Adrenal gland (tissue), 12 donors: ENCODE measurements around the gene COL10A1. TPM values are rescaled to one million over a fixed set of nuclear protein-coding genes. Genes with fewer than 3 reads are reported as not detected.

Experiments
- DNase-seq, 7 donors: peaks; one replicate each; pipeline ENCODE4 v3.0.0-alpha.2; 2019 to 2020
- H3K27ac ChIP-seq, 5 donors: fragments of 200-600 bp; sonication (generic) in 4 of 5; 1 replicate in 3 of 5; 2 replicates in 2 of 5; pipeline versions ENCODE4 v1.5.1 to v1.8.0; 2016 to 2020; ENCODE audit warnings: mild to moderate bottlenecking in 1 of 5
- H3K27me3 ChIP-seq: fragments of 200-600 bp; 2 replicates; pipeline ENCODE4 v1.8.0; 2021
- H3K36me3 ChIP-seq, 2 donors: fragments of 200-600 bp; replicated peaks in 1 of 2; 1 replicate in 1 of 2; 2 replicates in 1 of 2; pipeline versions ENCODE4 v1.5.1 to v1.8.0; 2018 to 2022
- H3K4me1 ChIP-seq, 2 donors: fragments of 200-600 bp; replicated peaks in 1 of 2; 1 replicate in 1 of 2; 2 replicates in 1 of 2; pipeline versions ENCODE4 v1.5.1 to v1.8.0; 2018 to 2021
- H3K4me3 ChIP-seq, 4 donors: fragments of 200-600 bp; sonication (generic) in 3 of 4; one replicate each; pipeline ENCODE4 v1.5.1; 2016 to 2018
- H3K9me3 ChIP-seq, 3 donors: fragments of 200-600 bp; sonication (generic) in 1 of 3; replicated peaks in 1 of 3; 1 replicate in 2 of 3; 2 replicates in 1 of 3; pipeline versions ENCODE4 v1.5.1 to v1.8.0; 2016 to 2021
- POLR2A ChIP-seq, 2 donors: fragments of 450-650 bp; IDR thresholded peaks; one replicate each; pipeline ENCODE4 v1.6.1; 2017; ENCODE audit warnings: antibody characterized with exemption in 2 of 2, mild to moderate bottlenecking in 2 of 2, moderate library complexity in 1 of 2
- WGBS, 4 donors: extraction: QIAGEN DNeasy Blood & Tissue Kit in 2 of 4; methylation state at CpG; one replicate each; pipeline versions ENCODE4 v1.1.5 to v1.1.7; 2013 to 2017; 5-methylcytosine and 5-hydroxymethylcytosine counted together
- intact Hi-C, 2 donors: fragments of 100-400 bp; cut with DNase I; formaldehyde crosslinking; loops; one replicate each; pipeline versions ENCODE4 v1.14.1 to v1.15.0; 2022 to 2023
- polyA plus RNA-seq, 3 donors: library from polyadenylated mRNA; stranded (reverse); fragments of 200-250 nt in 2 of 3; fragments of 350-450 nt in 1 of 3; fragmentation: Illumina TruSeq in 1 of 3; extraction: RNeasy Lipid Tissue Mini Kit (QIAGEN cat#74804) in 1 of 3; gene quantifications; one replicate each; pipeline ENCODE4 v1.2.3, GENCODE V29; 2013 to 2014
- total RNA-seq, 9 donors: library from RNA; depleted of rRNA in 4 of 9; stranded (reverse); fragments of >200 nt in 4 of 9; fragments of 120-200 nt in 1 of 9; fragmentation: NEBNext Ultra II Directional in 1 of 9; extraction: Animal tissue kit (Norgen Biotek cat#: 25700) in 1 of 9; gene quantifications; one replicate each; pipeline versions ENCODE4 v1.1.0 to v1.2.4, GENCODE V29; 2013 to 2023
- TF ChIP-seq, protein P1 (sequence below), 6 experiments: fragments of 450-650 bp in 4 of 6; fragments of 200-600 bp in 2 of 6; sonication (generic) in 1 of 6; IDR thresholded peaks; 1 replicate in 5 of 6; 2 replicates in 1 of 6; pipeline versions ENCODE4 v1.5.1 to v1.8.0; 2016 to 2021; ENCODE audit warnings: antibody characterized with exemption in 6 of 6, mild to moderate bottlenecking in 2 of 6, moderate library complexity in 1 of 6
- donor health status: healthy with polysubstance abuse.
- donor health status: Bipolar disorder and iron deficiency.
- donor health status: DM: yes; HTN: yes; CAD: no.
- donor health status: DM: no; HTN: no; CAD: no.
- donor health status: DM: no; HTN: no; CAD: no.
- donor health status: DM: yes; HTN: yes; CAD: no.

COL10A1 gene
- total and polyA plus RNA-seq, 12 donors, result under 0.01 to 0.12 (median 0.07) TPM; not detected in 9

DNA sequence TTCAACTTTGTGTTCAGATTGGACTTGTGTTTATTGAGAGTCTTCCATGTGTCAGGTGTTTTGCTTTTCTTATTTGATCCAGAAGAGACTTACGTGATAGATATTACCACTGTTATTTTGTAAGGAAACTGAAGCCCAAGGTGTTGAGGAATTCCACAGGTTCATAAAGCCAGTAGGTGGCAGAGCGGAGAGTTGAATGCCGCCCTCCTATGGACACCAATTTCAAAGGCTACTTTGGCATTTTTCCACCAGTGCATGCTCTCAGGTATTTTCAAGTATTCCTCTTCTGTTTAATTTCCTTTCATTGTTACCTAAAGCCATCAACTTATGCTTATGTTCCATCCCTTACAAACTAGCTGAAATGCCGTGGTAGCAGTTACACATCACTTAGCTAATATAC is 14.0 kb upstream of the COL10A1 start:
- no peak overlapping the region for H3K4me3 ChIP-seq
- intact Hi-C loops, result no loop called here
- H3K4me1 ChIP-seq, result peaks cover 7 to 16% of the 10 kb centered on the region in 2 donors
- H3K9me3 ChIP-seq, result no peaks in the 10 kb centered on the region
- H3K27me3 ChIP-seq, result no peaks in the 10 kb centered on the region
- no peak for DNase-seq
- H3K36me3 ChIP-seq, result no peaks in the 10 kb centered on the region
- TF ChIP-seq, protein P1, sequence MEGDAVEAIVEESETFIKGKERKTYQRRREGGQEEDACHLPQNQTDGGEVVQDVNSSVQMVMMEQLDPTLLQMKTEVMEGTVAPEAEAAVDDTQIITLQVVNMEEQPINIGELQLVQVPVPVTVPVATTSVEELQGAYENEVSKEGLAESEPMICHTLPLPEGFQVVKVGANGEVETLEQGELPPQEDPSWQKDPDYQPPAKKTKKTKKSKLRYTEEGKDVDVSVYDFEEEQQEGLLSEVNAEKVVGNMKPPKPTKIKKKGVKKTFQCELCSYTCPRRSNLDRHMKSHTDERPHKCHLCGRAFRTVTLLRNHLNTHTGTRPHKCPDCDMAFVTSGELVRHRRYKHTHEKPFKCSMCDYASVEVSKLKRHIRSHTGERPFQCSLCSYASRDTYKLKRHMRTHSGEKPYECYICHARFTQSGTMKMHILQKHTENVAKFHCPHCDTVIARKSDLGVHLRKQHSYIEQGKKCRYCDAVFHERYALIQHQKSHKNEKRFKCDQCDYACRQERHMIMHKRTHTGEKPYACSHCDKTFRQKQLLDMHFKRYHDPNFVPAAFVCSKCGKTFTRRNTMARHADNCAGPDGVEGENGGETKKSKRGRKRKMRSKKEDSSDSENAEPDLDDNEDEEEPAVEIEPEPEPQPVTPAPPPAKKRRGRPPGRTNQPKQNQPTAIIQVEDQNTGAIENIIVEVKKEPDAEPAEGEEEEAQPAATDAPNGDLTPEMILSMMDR (IDR thresholded peaks at IDR 0.05), result no peak
- no peak for TF ChIP-seq POLR2A (IDR thresholded peaks at IDR 0.05)
- no peak overlapping the region for H3K27ac ChIP-seq
- WGBS, 4 donors, result 97 to 99% (median 98%) methylated on average over 4 of the region's 4 CpGs

DNA sequence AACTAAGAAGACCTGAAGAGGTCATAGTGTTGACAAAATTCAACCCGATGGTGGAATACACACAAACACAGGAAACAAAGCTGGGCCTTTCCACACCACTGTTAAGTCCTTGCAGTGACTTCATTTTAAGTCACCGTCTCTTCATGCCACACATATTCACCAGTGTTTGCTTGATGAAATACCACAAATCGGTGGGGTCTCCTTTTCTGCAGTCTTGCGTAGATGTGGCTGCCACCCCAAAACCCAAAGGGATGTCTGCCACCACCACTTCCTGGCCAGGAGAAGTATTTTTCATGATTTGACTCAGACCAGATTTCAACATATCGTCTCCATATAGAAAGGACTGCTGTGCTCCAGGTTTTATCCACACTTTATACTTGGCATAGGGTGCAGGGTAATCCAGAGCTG is 11.0 kb upstream of the COL10A1 start:
- intact Hi-C loops, result no loop called here
- Histone ChIP-seq H3K4me3 (no peak overlapping the region), H3K9me3 (no peaks in the 10 kb centered on the region), H3K36me3 (no peaks in the 10 kb centered on the region), H3K27me3 (no peaks in the 10 kb centered on the region), H3K4me1 (peaks cover 7 to 10% of the 10 kb centered on the region in 2 donors), H3K27ac (peak overlapping the region in 2 of 5 donors; percentile 0 to 43)
- DNase-seq, result no peak
- WGBS, 4 donors, result 89 to 91% (median 90%) methylated on average over 5 of the region's 5 CpGs
- TF ChIP-seq, protein P1 (IDR thresholded peaks at IDR 0.05), result no peak
- no peak for TF ChIP-seq POLR2A (IDR thresholded peaks at IDR 0.05)

DNA sequence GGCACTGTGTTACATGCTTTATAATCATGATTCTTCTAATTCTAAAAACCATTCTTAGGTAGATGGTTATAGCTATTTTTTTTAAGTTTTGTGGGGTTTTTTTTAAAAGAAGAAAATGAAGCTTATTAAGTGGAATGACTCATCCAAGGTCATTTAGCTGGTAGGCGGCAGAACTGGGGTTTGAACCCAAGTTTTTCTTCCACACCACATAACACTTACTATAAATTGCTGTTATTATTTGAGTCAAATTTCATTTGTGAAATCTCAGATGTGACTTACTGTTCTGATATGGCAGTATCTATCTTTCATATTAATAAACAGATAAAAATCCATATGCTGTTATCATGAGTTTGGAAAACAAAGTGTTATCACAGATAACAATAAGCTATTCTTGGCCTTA is 10.4 kb upstream of the COL10A1 start:
- H3K27ac ChIP-seq, result peak overlapping the region in 2 of 5 donors; percentile 0 to 43
- intact Hi-C loops, result no loop called here
- no peak overlapping the region for H3K4me3 ChIP-seq
- DNase-seq, result no peak
- 38 to 55% (median 49%) methylated on average over 1 of the region's 1 CpG for WGBS, 4 donors
- H3K36me3 ChIP-seq, result no peaks in the 10 kb centered on the region
- H3K9me3 ChIP-seq, result no peaks in the 10 kb centered on the region
- TF ChIP-seq POLR2A (IDR thresholded peaks at IDR 0.05), result no peak
- TF ChIP-seq, protein P1 (IDR thresholded peaks at IDR 0.05), result no peak
- no peaks in the 10 kb centered on the region for H3K27me3 ChIP-seq
- peaks cover 7 to 10% of the 10 kb centered on the region in 2 donors for H3K4me1 ChIP-seq

DNA sequence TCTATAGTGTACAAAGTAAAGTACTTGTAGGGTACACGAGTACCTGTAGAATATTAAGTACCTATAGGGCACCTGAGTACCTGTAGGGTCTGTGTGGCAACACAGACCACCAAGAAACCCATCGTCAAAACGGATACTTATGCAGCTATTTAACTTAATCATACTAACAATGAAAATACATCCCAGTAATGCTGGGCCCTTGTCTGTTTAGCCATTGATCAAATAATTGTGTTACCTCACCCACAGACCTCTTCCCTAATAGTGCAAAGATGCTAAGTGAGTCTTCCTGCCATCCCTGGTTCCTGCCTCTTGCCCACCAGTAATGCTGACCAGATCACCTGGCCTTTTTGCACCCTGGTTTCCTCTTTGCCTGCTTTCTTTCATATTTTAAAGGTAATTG is 7.5 kb upstream of the COL10A1 start:
- TF ChIP-seq, protein P1 (IDR thresholded peaks at IDR 0.05), result no peak
- no peak for TF ChIP-seq POLR2A (IDR thresholded peaks at IDR 0.05)
- Histone ChIP-seq H3K4me3 (no peak overlapping the region), H3K9me3 (no peaks in the 10 kb centered on the region), H3K27ac (no peak overlapping the region), H3K36me3 (no peaks in the 10 kb centered on the region), H3K4me1 (peaks cover 7 to 10% of the 10 kb centered on the region in 2 donors), H3K27me3 (no peaks in the 10 kb centered on the region)
- WGBS, 4 donors, result 84 to 88% (median 87%) methylated on average over 3 of the region's 3 CpGs
- DNase-seq, result no peak
- intact Hi-C loops, result no loop called here
